NCI-H1417 treated with DMSO at 0.1 percent for 48 hours (cell line): Measurements from ENCODE around the gene LRIG1.

Source experiments
- DNase-seq: peaks from one replicate; lab custom pipeline; 2025; lab: John Stamatoyannopoulos, UW

The LRIG1 gene

GRCh38 chr3:66401157-66401550 is 99.7 kb downstream of the LRIG1 start:
- no peak for DNase-seq

- no peak for DNase-seq
Observed at GRCh38 chr3:66400411-66401156, 100.2 kb downstream of the LRIG1 start.

- DNase-seq, result no peak
Observed at GRCh38 chr3:66399529-66400232, 101.1 kb downstream of the LRIG1 start.

- DNase-seq, result no peak
Observed at GRCh38 chr3:66398228-66399025, 102.4 kb downstream of the LRIG1 start.

GRCh38 chr3:66397745-66398144 is 103.1 kb downstream of the LRIG1 start:
- no peak for DNase-seq

- DNase-seq, result no peak
Observed at GRCh38 chr3:66396888-66397287, 103.9 kb downstream of the LRIG1 start.

- DNase-seq, result no peak
Observed at GRCh38 chr3:66396161-66396760, 104.6 kb downstream of the LRIG1 start.

GRCh38 chr3:66395635-66396034 is 105.2 kb downstream of the LRIG1 start:
- DNase-seq, result no peak

- DNase-seq, result no peak
Observed at GRCh38 chr3:66394753-66395249, 106.0 kb downstream of the LRIG1 start.

- DNase-seq, result no peak
Observed at GRCh38 chr3:66394019-66394752, 106.6 kb downstream of the LRIG1 start.

GRCh38 chr3:66393333-66394005 is 107.4 kb downstream of the LRIG1 start:
- no peak for DNase-seq

GRCh38 chr3:66392966-66393332 is 107.9 kb downstream of the LRIG1 start:
- DNase-seq, result no peak

- DNase-seq, result no peak
Observed at GRCh38 chr3:66392512-66392911, 108.3 kb downstream of the LRIG1 start.

GRCh38 chr3:66390013-66390412 is 110.8 kb downstream of the LRIG1 start:
- DNase-seq, result no peak

GRCh38 chr3:66386925-66387650 is 113.7 kb downstream of the LRIG1 start:
- no peak for DNase-seq

- DNase-seq, result no peak
Observed at GRCh38 chr3:66386011-66386924, 114.6 kb downstream of the LRIG1 start.

- DNase-seq, result no peak
Observed at GRCh38 chr3:66385066-66385465, 115.8 kb downstream of the LRIG1 start.

- no peak for DNase-seq
Observed at GRCh38 chr3:66383998-66384745, 116.7 kb downstream of the LRIG1 start.
